ENCODE data around the gene TEX264.
A peak's percentile ranks its signal among the peaks of the same experiment; 100 is the strongest.

The TEX264 gene

GRCh38 chr3:51669241-51670052 is 1.6 kb upstream of the TEX264 start (continued):
- TF ChIP-seq ZNF792 (tag by site-specific recombination; IDR thresholded peaks at IDR 0.05) (no peak), ZNF157 (tag by site-specific recombination; IDR thresholded peaks at IDR 0.05) (no peak)

- Histone ChIP-seq H3K4me3 (ENCODE audit: low read depth, low read length) (peak overlapping the region; percentile 80), H3K27ac (ENCODE audit: extremely low read depth, low read depth, low read length) (no peak overlapping the region), H3K9me3 (ENCODE audit: control insufficient read depth, insufficient read depth, low read depth, low read length) (no peaks in the 10 kb centered on the region), H3K4me1 (ENCODE audit: control insufficient read depth, insufficient read depth, low read length) (no peaks in the 10 kb centered on the region), H3K36me3 (ENCODE audit: control insufficient read depth in 2 of 2, insufficient read depth in 1 of 2, low read length in 2 of 2) (peaks cover 0 to 20% of the 10 kb centered on the region in 2 experiments; a peak in 1 of 3 replicates)
- ChIA-PET POLR2A (interaction anchor here (1.6 to 2.5 kb wide), 2 partner anchors 168 to 170 kb away, joined by 3 to 16 read pairs; partner anchors contain the start of gene DCAF1), CTCF (interaction anchor here (0.8 to 4.2 kb wide), 18 partner anchors 9 to 280 kb away, joined by 3 to 61 read pairs (median 4); partner anchors contain the start of gene DCAF1)
- TF ChIP-seq, protein P1, sequence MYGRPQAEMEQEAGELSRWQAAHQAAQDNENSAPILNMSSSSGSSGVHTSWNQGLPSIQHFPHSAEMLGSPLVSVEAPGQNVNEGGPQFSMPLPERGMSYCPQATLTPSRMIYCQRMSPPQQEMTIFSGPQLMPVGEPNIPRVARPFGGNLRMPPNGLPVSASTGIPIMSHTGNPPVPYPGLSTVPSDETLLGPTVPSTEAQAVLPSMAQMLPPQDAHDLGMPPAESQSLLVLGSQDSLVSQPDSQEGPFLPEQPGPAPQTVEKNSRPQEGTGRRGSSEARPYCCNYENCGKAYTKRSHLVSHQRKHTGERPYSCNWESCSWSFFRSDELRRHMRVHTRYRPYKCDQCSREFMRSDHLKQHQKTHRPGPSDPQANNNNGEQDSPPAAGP (tag by site-specific recombination; IDR thresholded peaks at IDR 0.05), result no peak
Measured at GRCh38 chr3:51670053-51670822, 814 bp upstream of the TEX264 start.

DNA sequence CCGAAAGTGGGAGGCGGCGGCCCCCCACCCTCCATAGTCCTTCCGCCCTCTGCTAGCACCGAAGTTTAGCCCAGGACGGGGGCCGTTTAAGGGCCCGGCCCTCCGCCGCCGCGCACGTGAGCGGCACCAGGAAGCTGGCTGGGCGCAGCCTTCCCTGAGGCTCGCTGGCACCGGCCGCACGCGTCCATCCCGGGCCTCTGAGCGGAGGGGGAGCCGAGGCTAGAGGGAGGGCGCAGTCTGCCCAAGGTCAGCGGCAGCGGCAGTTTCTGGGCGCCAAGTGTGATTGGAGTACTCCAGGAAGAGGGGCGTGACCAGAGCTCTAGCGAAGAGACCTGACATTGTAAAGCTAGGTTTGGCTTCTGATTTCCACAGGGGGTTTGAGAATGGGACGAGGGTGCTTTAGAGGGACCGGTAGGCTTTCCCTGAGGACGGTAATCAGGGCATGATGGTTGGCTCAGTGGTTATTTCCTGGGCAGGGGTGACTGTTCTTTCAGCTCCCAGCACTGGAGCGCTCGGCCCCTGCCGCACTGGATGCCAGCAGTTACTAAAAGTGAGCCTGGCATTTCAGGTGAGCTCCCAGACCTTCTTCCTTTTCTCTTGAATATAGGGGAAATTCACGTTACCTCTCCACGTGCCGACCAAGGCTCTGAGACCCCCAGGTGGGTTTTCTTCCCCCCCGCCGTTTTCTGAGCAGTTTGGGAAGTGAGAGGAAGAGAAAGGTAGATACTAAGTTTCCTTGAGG is 853 bp downstream of the TEX264 start:
- Histone ChIP-seq H3K36me3 (ENCODE audit: control insufficient read depth in 2 of 2, insufficient read depth in 1 of 2, low read length in 2 of 2) (peaks cover 0 to 31% of the 10 kb centered on the region in 2 experiments; a peak in 1 of 3 replicates), H3K9me3 (ENCODE audit: control insufficient read depth, insufficient read depth, low read depth, low read length) (no peaks in the 10 kb centered on the region), H3K4me3 (ENCODE audit: low read depth, low read length) (peak overlapping the region; percentile 80), H3K27ac (ENCODE audit: extremely low read depth, low read depth, low read length) (peak overlapping the region; percentile 65; the same call in 1 of the 2 replicates), H3K4me1 (ENCODE audit: control insufficient read depth, insufficient read depth, low read length) (no peaks in the 10 kb centered on the region)
- POLR2A ChIA-PET, result interaction anchor here (0.7 to 1.2 kb wide), 7 partner anchors 9 to 610 kb away, joined by 3 to 11 read pairs (median 3); partner anchors contain the start of genes DCAF1, GRM2 and MANF
- CTCF ChIA-PET, result interaction anchor here (2.0 to 4.1 kb wide), 3 partner anchors 10 to 170 kb away, joined by 4 to 21 read pairs (median 15); no protein-coding TSS in a partner anchor
- TF ChIP-seq ZNF629 (tag by site-specific recombination; IDR thresholded peaks at IDR 0.05), result peak; percentile 23; the same call in 1 of the 2 replicates
- TF ChIP-seq SP2 (tag by site-specific recombination; IDR thresholded peaks at IDR 0.05), result peak; percentile 80
- TF ChIP-seq PATZ1 (tag by site-specific recombination; IDR thresholded peaks at IDR 0.05), result 0 out of 2 replicates have a peak, but pooled peaks have one; percentile 83
- peak; percentile 47; the same call in 1 of the 2 replicates for TF ChIP-seq ZNF335 (tag by site-specific recombination; conservative IDR thresholded peaks at IDR 0.05)
- TF ChIP-seq ZNF837 (tag by site-specific recombination; IDR thresholded peaks at IDR 0.05), result 0 out of 2 replicates have a peak, but pooled peaks have one; percentile 18
- TF ChIP-seq, protein P2, sequence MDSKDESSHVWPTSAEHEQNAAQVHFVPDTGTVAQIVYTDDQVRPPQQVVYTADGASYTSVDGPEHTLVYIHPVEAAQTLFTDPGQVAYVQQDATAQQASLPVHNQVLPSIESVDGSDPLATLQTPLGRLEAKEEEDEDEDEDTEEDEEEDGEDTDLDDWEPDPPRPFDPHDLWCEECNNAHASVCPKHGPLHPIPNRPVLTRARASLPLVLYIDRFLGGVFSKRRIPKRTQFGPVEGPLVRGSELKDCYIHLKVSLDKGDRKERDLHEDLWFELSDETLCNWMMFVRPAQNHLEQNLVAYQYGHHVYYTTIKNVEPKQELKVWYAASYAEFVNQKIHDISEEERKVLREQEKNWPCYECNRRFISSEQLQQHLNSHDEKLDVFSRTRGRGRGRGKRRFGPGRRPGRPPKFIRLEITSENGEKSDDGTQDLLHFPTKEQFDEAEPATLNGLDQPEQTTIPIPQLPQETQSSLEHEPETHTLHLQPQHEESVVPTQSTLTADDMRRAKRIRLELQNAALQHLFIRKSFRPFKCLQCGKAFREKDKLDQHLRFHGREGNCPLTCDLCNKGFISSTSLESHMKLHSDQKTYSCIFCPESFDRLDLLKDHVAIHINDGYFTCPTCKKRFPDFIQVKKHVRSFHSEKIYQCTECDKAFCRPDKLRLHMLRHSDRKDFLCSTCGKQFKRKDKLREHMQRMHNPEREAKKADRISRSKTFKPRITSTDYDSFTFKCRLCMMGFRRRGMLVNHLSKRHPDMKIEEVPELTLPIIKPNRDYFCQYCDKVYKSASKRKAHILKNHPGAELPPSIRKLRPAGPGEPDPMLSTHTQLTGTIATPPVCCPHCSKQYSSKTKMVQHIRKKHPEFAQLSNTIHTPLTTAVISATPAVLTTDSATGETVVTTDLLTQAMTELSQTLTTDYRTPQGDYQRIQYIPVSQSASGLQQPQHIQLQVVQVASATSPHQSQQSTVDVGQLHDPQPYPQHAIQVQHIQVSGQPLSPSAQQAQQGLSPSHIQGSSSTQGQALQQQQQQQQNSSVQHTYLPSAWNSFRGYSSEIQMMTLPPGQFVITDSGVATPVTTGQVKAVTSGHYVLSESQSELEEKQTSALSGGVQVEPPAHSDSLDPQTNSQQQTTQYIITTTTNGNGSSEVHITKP (tag by site-specific recombination; IDR thresholded peaks at IDR 0.05), result peak; percentile 24; the same call in 1 of the 2 replicates
- TF ChIP-seq PRDM4 (tag by site-specific recombination; IDR thresholded peaks at IDR 0.05), result peak; percentile 88
- TF ChIP-seq ZNF146 (tag by site-specific recombination; IDR thresholded peaks at IDR 0.05), result no peak
- TF ChIP-seq ZBTB1 (tag by site-specific recombination; IDR thresholded peaks at IDR 0.05), result no peak
- TF ChIP-seq ZNF274 (IDR thresholded peaks at IDR 0.05; ENCODE audit: low read length), result no peak
- TF ChIP-seq ZNF274 (tag by site-specific recombination; IDR thresholded peaks at IDR 0.05; ENCODE audit: borderline replicate concordance), result no peak
- TF ChIP-seq, protein P3, sequence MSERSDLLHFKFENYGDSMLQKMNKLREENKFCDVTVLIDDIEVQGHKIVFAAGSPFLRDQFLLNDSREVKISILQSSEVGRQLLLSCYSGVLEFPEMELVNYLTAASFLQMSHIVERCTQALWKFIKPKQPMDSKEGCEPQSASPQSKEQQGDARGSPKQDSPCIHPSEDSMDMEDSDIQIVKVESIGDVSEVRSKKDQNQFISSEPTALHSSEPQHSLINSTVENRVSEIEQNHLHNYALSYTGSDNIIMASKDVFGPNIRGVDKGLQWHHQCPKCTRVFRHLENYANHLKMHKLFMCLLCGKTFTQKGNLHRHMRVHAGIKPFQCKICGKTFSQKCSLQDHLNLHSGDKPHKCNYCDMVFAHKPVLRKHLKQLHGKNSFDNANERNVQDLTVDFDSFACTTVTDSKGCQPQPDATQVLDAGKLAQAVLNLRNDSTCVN (tag by site-specific recombination; optimal IDR thresholded peaks at IDR 0.05), result peak; percentile 52
- TF ChIP-seq RBAK (tag by site-specific recombination; IDR thresholded peaks at IDR 0.05), result no peak
